SH-SY5Y (cell line): ENCODE results near the gene KLRG1.

Experiments used
- GATA2 ChIP-seq: IDR thresholded peaks from 2 replicates; pipeline ENCODE4 v1.6.1; 2011; ENCODE audit warnings: mild to moderate bottlenecking, low read depth, low read length
- GATA3 ChIP-seq: IDR thresholded peaks from 2 replicates; pipeline ENCODE4 v1.6.1; 2011; ENCODE audit warnings: low read depth, mild to moderate bottlenecking, low read length, moderate library complexity

GRCh38 chr12:8953773-8954402 is 35.5 kb upstream of the KLRG1 start:
- no peak for TF ChIP-seq GATA3
- TF ChIP-seq GATA2, result no peak
